Medulla oblongata (tissue), 1 donor: ENCODE data around the gene COL19A1.
"Not testable (repeated sequence)": the region's sequence is repeated elsewhere in the genome, so short reads cannot be mapped to it uniquely, and the experiment has no call there.

Experiments used
- DNase-seq: peaks from one replicate; pipeline ENCODE4 v3.0.0-alpha.2; 2015; ENCODE audit errors: extremely low spot score

The COL19A1 gene

GRCh38 chr6:69900869-69901268, 34.5 kb downstream of the COL19A1 start:
- no peak for DNase-seq

DNA sequence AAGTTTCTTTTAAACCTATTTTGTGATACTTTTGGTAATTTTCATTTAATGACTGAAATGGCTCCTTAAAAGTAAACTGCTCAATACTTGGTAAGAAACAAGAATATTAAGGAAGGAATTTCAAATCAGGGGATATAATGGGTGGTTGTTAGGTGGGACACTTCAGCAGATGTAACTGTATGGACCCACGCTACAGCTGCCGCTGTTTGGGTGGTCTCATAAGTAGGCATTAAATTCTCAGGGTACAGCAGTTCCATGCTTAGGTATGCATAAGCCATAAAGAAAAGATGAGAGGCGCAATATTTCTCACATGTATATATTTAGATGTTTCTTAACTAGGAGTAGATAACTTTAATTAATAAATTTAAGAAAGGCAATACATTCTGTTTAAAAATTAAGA, 35.0 kb downstream of the COL19A1 start:
- DNase-seq = no peak

DNA sequence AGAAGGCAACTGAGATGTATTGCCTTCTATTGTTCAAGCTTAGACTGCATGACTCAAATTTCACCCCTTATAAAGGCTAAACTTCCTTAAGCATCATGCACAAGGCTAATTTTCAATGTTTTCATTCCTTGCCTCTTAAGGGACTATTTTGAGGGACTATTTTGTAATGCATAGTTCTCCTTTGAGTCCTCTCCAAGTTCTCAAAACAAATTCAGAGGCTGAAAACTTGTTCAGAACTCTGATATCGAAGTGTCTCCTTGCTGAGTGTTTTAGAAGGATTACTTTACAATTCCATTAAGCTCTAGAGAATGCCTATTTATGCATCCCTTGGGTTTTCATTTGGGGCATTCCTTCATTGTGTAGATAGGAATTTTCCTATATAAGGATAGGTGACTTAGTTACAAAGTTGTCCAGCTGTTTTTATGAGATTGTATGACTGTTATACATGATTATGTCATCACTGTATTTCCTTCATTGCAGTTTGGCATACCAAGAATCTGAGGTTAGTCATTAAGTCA, 41.7 kb downstream of the COL19A1 start:
- no peak for DNase-seq

DNA sequence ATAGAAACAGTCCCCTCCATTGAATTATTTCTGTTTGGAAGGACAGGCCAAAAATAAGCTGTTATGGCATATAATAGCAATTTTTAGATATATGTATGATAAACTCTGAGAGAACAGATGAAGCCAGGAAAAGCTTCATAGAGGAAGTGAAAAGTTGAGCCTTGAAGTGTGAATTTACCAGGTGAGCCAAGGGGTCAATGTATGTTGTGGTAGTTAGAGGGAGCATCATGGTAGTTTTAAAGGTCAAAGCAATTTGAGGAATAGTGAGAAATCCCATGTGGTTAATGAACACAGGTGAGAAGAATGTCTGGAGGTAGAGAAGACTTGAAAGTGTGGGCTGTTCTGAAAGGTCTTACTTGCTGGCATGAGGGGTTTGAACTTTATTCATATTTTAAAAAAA, 47.0 kb downstream of the COL19A1 start:
- no peak for DNase-seq

DNA sequence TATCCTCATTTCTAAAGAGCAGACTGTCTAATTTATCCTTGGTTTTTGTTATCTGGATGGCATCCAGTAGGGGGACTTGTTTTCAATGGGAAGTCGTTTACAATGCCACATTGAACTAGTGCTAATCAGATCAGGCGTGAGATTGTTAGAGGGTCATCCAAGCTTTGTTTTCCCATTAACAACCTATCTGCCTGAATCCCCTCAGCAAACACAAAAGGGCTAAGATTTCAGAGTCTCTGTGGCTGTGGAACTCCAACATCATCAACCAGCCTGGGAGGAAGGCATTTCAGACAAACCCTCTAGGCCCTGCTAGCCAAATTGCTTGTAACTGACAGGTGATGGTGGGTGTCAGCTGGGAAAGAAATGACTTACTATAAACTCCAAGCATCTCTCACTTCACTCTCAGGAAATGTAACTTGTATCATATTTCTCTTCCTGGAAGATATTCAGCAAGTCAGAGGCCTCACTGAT, 47.7 kb downstream of the COL19A1 start:
- no peak for DNase-seq

- DNase-seq = no peak
Observed at GRCh38 chr6:69915346-69915745, 49.0 kb downstream of the COL19A1 start.

DNA sequence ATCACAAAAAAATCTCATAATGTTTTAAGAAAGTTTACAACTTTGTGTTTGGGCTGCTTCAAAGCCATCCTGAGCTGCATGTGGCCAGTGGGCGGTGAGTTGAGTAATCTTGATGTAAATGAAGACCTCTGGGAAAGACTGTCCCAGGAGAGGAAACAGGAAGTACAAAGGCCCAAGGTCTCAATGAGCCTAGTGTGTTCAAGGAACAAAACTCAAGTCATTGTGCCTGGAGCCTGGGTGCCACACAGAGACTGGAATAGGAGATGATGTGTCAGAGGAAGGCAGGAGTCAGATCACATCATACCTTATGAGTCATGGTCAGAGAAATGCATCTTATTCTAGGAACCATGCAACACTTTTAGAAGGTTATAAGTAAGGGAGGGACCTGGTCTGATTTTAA, 51.5 kb downstream of the COL19A1 start:
- DNase-seq = no peak

- DNase-seq = no peak
Observed at GRCh38 chr6:69918813-69919475, 52.6 kb downstream of the COL19A1 start.

DNA sequence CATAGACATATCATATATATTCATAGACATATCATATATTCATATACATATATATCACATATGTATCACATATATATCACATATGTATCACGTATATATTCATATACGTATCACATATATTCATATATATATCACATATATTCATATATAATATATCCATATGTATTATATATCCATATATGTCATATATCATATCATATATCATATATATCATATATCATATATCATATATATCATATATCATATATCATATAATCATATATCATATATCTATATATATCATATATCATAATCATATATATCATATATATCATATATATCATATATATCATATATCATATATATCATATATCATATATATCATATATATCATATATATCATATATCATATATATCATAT, 54.7 kb downstream of the COL19A1 start:
- not testable (repeated sequence) for DNase-seq

- not testable (repeated sequence) for DNase-seq
Observed at GRCh38 chr6:69921611-69922010, 55.3 kb downstream of the COL19A1 start.

- no peak for DNase-seq
Observed at GRCh38 chr6:69926745-69927144, 60.4 kb downstream of the COL19A1 start.

- DNase-seq = no peak
Observed at GRCh38 chr6:69933239-69933638, 66.9 kb downstream of the COL19A1 start.

DNA sequence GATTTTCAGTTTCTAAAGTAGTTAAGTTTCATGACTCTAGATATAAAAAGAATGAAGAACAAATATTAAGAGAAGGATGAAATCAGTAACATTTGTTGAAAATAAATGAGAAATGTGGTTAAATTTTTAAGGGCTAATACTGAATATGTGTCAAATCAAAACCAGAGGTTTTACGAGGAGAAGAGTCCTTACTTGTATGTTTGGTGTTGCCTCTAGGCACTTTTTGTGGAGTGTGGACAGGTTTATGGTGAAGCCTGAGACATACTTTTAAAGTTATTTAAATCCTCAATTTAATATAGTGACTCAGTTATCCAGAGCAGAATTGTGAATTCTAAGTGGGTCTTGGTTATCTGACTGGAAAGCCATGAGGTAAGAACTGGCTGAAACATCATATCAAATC, 68.7 kb downstream of the COL19A1 start:
- no peak for DNase-seq

DNA sequence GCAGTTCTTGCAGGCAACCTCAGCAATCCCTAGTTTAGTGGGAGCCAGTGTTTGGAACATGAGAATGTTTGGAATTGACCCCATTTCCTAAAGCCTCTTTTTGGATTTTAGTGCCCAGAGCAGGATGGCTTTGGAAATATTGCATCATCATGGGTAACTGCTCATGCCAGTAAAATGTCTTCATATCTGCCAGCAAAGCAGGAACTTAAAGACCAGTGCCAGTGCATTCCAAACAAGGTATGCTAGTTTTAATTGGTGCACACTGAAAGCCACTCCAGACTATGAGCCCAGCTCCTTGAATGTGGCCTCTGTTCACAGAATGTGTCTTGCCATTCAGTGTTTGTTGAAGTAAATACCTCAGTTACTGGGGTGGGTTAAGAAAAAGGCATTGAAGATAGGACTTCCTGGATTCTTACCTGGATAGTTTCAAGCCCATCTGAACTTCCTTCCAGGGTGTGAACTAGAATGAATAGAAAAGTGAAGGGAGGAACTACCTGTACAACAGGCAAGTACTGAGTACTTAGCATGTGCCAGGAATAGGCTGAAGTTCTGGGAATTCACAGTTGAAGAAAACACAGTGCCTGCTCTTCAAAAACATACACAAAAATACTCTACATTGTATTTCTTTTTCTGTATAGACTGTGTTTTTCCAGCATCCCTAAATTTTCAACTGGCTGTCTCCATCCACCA, 70.5 kb downstream of the COL19A1 start:
- DNase-seq = no peak

DNA sequence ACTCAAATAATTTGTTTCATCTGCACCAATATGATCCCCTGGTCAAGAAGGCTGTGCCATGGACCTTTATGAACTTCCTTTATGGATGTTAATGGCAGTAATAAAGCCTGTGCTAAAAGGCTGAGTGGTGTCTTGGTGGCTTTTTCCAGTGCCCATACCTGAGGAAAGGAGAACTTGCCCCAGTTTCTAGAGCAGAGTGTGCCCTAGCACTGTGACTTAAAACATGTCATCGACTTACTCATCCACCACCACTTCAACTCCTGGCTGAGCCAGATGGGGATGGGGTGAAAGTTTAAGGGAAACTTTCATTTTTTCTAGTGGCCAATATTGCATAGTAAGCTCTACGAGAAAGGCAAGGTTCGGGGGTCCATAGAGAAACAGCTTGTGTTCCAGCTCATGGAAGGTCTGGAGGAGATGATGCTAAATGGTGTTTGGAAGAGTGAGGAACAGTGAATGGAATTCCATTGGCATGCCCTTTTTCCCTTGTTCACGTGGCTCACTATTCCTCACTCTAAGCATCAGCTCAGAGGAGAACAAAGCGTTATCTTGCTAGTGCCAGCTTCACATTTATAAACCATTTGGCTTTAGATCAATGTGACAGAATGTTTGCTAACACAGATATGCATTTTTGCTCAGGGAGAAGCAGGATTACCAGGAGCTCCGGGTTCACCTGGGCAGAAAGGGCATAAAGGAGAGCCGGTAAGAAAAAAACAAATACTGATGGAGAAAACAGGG, 71.2 kb downstream of the COL19A1 start:
- DNase-seq = no peak

- DNase-seq = no peak
Observed at GRCh38 chr6:69942485-69942884, 76.1 kb downstream of the COL19A1 start.

DNA sequence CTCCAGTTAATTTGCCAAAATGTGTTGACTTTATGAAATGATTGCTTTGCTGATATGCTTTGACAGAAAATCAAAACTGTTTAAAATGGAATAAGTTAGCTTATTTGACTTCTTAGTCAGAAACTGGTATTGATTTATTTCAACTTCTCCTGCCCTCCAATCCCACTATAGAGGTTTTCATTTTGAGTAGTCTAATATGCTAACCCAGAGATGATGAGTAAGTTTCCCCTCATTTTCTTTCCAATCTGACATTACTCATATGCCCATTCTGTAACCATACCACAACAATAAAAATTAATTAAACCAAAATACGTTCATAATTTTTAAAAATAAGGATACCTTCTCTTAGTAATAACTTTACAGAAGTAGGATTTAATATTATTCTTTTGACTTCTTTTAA, 78.8 kb downstream of the COL19A1 start:
- DNase-seq = no peak

DNA sequence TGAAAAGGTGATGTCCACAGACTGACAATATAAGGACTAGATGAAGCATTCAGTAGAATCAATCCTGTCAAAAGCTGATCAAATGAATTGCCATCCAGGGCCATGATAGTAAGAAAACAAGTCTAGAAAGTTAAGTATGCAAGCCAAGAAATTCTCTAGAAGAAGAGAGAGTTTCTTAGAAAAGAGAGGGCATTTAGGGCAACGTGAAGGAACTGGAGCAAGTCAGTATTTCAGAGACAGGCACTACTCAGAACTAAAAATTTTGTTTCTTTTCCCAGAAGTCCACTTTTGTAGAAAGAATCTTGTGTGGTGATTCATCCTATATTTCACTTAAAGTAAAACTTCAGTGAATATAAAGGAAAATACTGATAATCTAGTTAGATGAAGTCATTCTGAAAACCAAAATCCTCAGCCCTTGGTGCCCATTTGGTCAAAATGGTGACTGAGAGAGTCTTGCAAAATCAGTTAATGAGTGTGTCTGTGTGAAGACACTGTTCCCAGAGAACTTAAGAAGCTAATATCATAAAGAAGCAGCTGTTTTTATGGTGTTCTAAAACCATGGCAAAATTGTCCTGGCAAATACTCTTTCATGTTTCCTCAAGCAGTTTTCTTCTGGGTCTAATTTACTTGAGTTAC, 82.2 kb downstream of the COL19A1 start:
- no peak for DNase-seq

DNA sequence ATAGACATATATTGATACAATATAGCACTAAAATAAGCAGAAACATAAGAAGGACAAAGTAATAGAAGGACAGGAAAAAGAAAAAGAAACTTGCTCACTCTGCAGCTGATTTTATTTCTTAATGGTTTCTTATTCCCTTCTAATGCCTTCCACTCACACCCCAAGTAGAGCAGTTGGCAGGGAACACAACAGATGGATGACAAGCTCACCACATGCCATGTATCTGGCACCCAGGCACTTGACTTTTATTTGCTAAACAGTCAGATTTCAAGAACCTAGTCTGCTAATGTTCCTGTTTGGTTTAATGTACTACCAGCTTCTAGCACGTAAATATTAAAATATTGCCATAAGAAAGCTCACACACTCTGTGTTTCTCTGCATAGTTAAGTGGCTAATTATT, 87.1 kb downstream of the COL19A1 start:
- peak; percentile 2 for DNase-seq

DNA sequence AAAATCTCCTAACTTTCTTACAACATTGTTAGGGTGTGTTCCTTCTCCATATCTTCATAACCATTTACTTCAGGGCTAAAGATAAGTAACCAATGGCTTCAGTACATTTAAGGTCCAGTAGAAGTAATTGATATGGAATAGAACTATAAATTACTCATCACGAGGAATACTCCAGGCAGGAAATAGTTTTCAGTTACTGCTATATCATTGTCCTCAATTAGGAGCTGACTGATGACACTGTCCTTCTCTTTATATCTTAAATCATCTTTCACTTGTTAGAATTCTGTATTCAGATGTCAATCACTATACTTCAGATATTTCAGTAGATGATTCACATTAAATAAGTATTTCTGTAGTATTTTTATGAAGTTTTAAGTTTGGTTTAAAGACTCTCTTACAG, 88.4 kb downstream of the COL19A1 start:
- no peak for DNase-seq

- DNase-seq = no peak
Observed at GRCh38 chr6:69957985-69958559, 91.7 kb downstream of the COL19A1 start.

DNA sequence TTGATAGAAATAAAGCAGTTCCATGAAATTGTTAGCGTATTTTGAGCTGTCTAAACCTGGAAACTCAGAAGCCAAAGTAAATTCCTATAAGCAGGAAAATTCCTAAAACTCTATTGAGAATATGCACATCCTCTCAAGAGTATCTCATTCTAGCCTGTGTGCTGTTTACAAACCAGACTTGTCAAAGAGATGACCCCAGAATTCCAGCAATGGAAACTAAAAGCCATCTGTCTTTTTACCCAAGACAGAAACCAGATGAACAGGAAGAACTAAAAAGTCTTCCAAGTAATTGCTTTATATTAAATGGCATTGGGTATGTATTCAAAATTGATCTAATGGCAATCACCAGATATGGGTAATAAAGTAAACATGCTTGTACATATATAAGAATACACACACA, 92.6 kb downstream of the COL19A1 start:
- DNase-seq = no peak
